GM23248 (cell line): ENCODE measurements around the gene CD63.

Experiments used
- EZH2 ChIP-seq: fragments of 200-600 bp; sonication (generic); IDR thresholded peaks from 2 replicates; pipeline ENCODE4 v1.6.1; 2018; ENCODE audit warnings: antibody characterized with exemption, mild to moderate bottlenecking; ENCODE audit not compliant: insufficient read depth, poor library complexity, severe bottlenecking
- EZH2phosphoT487 ChIP-seq: fragments of 200-600 bp; sonication (generic); IDR thresholded peaks from 2 replicates; pipeline ENCODE4 v1.6.1; 2018; ENCODE audit warnings: antibody characterized with exemption, moderate library complexity, mild to moderate bottlenecking, low read depth; ENCODE audit not compliant: insufficient read depth

GRCh38 chr12:55694651-55695050 is 34.2 kb downstream of the CD63 start:
- TF ChIP-seq EZH2 (no peak), EZH2phosphoT487 (no peak)
